BE2C (cell line): ENCODE results near the gene ARHGAP18.

Source experiments
- DNase-seq: peaks from one replicate; pipeline ENCODE4 v3.0.0-alpha.2; 2020
- H3K27me3 ChIP-seq: fragments of 250-450 bp; sonication (Bioruptor Pico); 2 replicates; pipeline ENCODE4 v1.5.1; 2020; ENCODE audit warnings: mild to moderate bottlenecking
- H3K36me3 ChIP-seq: fragments of 250-450 bp; sonication (Bioruptor Pico); 2 replicates; pipeline ENCODE4 v1.5.1; 2020; ENCODE audit warnings: mild to moderate bottlenecking
- H3K4me1 ChIP-seq: fragments of 250-450 bp; sonication (Bioruptor Pico); 2 replicates; pipeline ENCODE4 v1.5.1; 2020
- H3K4me3 ChIP-seq: 2 replicates; pipeline ENCODE4 v1.5.1; 2011; ENCODE audit warnings: low read depth, low read length
- H3K9me3 ChIP-seq: fragments of 250-450 bp; sonication (Bioruptor Pico); 2 replicates; pipeline ENCODE4 v1.5.1; 2020
- CTCF ChIP-seq: IDR thresholded peaks from 2 replicates; pipeline ENCODE4 v1.5.1; 2012; ENCODE audit warnings: mild to moderate bottlenecking, low read depth, low read length

ARHGAP18 gene

GRCh38 chr6:129558248-129558647 is 151.7 kb downstream of the ARHGAP18 start:
- Histone ChIP-seq H3K4me3 (no peak overlapping the region), H3K27me3 (no peaks in the 10 kb centered on the region), H3K36me3 (no peaks in the 10 kb centered on the region), H3K9me3 (no peaks in the 10 kb centered on the region), H3K4me1 (no peaks in the 10 kb centered on the region)
- no peak for DNase-seq
- TF ChIP-seq CTCF, result no peak

GRCh38 chr6:129555206-129555832 is 154.7 kb downstream of the ARHGAP18 start:
- Histone ChIP-seq H3K4me1 (no peaks in the 10 kb centered on the region), H3K4me3 (no peak overlapping the region), H3K9me3 (no peaks in the 10 kb centered on the region), H3K27me3 (no peaks in the 10 kb centered on the region), H3K36me3 (no peaks in the 10 kb centered on the region)
- TF ChIP-seq CTCF, result no peak
- no peak for DNase-seq

GRCh38 chr6:129552413-129552812 is 157.6 kb downstream of the ARHGAP18 start:
- DNase-seq, result no peak
- no peak for TF ChIP-seq CTCF
- no peaks in the 10 kb centered on the region for H3K4me1 ChIP-seq
- H3K27me3 ChIP-seq, result no peaks in the 10 kb centered on the region
- H3K4me3 ChIP-seq, result no peak overlapping the region
- H3K9me3 ChIP-seq, result no peaks in the 10 kb centered on the region
- no peaks in the 10 kb centered on the region for H3K36me3 ChIP-seq

- no peak for TF ChIP-seq CTCF
- DNase-seq, result no peak
Measured at GRCh38 chr6:129551486-129551885, 158.5 kb downstream of the ARHGAP18 start.

GRCh38 chr6:129546702-129547101 is 163.3 kb downstream of the ARHGAP18 start:
- DNase-seq, result no peak
- no peak for TF ChIP-seq CTCF
- H3K9me3 ChIP-seq, result no peaks in the 10 kb centered on the region
- no peaks in the 10 kb centered on the region for H3K36me3 ChIP-seq
- H3K4me1 ChIP-seq, result no peaks in the 10 kb centered on the region
- H3K27me3 ChIP-seq, result no peaks in the 10 kb centered on the region
- no peak overlapping the region for H3K4me3 ChIP-seq

More at GRCh38 chr6:129551486-129551885, 158.5 kb downstream of the ARHGAP18 start:
- Histone ChIP-seq H3K36me3 (no peaks in the 10 kb centered on the region), H3K4me1 (no peaks in the 10 kb centered on the region), H3K4me3 (no peak overlapping the region), H3K27me3 (no peaks in the 10 kb centered on the region), H3K9me3 (no peaks in the 10 kb centered on the region)

- TF ChIP-seq CTCF, result no peak
- no peaks in the 10 kb centered on the region for H3K4me1 ChIP-seq
- 0 out of 2 replicates have a peak, but pooled peaks cover 1% of the 10 kb centered on the region for H3K27me3 ChIP-seq
- H3K9me3 ChIP-seq, result no peaks in the 10 kb centered on the region
- DNase-seq, result no peak
- no peaks in the 10 kb centered on the region for H3K36me3 ChIP-seq
- no peak overlapping the region for H3K4me3 ChIP-seq
Measured at GRCh38 chr6:129544892-129545612, 164.9 kb downstream of the ARHGAP18 start.
